HepG2 (cell line): ENCODE data around the gene CAPN10. TPM values are rescaled to one million over a fixed set of nuclear protein-coding genes. Genes with fewer than 3 reads are reported as not detected.

Experiments
- BRD4 ChIP-seq: sonication (generic); formaldehyde crosslinking; IDR thresholded peaks from 2 replicates; pipeline ENCODE4 v1.4.0; 2020; ENCODE audit warnings: missing genetic modification reagents
- CENPT ChIP-seq: sonication (generic); formaldehyde crosslinking; IDR thresholded peaks from 2 replicates; pipeline ENCODE4 v1.8.0; 2022; ENCODE audit warnings: low read depth, mild to moderate bottlenecking, moderate library complexity, missing genetic modification reagents
- HNF4A ChIP-seq: sonication (generic); formaldehyde crosslinking; IDR thresholded peaks from 2 replicates; pipeline ENCODE4 v1.4.0; 2020; ENCODE audit warnings: missing genetic modification reagents
- MAF1 ChIP-seq: sonication (generic); formaldehyde crosslinking; IDR thresholded peaks from 2 replicates; pipeline ENCODE4 v1.5.0; 2020; ENCODE audit warnings: missing genetic modification reagents, borderline replicate concordance
- MYNN ChIP-seq: sonication (generic); formaldehyde crosslinking; IDR thresholded peaks from 2 replicates; pipeline ENCODE4 v1.4.0; 2020; ENCODE audit warnings: mild to moderate bottlenecking, low read depth, missing genetic modification reagents
- SALL1 ChIP-seq: sonication (generic); formaldehyde crosslinking; IDR thresholded peaks from 2 replicates; pipeline ENCODE4 v1.8.0; 2022; ENCODE audit warnings: mild to moderate bottlenecking, missing genetic modification reagents
- SIX1 ChIP-seq: sonication (generic); formaldehyde crosslinking; IDR thresholded peaks from 2 replicates; pipeline ENCODE4 v1.4.0; 2020; ENCODE audit warnings: missing genetic modification reagents, borderline replicate concordance
- SMYD3 ChIP-seq: sonication (generic); formaldehyde crosslinking; IDR thresholded peaks from 2 replicates; pipeline ENCODE4 v1.8.1; 2023; ENCODE audit warnings: mild to moderate bottlenecking, missing genetic modification reagents
- SRSF1 ChIP-seq: fragments of 200-400 bp; formaldehyde crosslinking; optimal IDR thresholded peaks from 2 replicates; pipeline ENCODE3; 2017; ENCODE audit warnings: mild to moderate bottlenecking, low read depth, low read length, moderate library complexity
- ZNF121 ChIP-seq: sonication (generic); formaldehyde crosslinking; IDR thresholded peaks from 2 replicates; pipeline ENCODE4 v1.5.0; 2020; ENCODE audit warnings: mild to moderate bottlenecking, missing genetic modification reagents
- ZNF292 ChIP-seq: sonication (generic); formaldehyde crosslinking; IDR thresholded peaks from 2 replicates; pipeline ENCODE4 v1.8.1; 2022; ENCODE audit warnings: mild to moderate bottlenecking, low read depth, missing genetic modification reagents, borderline replicate concordance
- ZNF326 ChIP-seq: sonication (generic); formaldehyde crosslinking; IDR thresholded peaks from 2 replicates; pipeline ENCODE4 v1.4.0; 2020; ENCODE audit warnings: missing genetic modification reagents, borderline replicate concordance
- ZNF709 ChIP-seq: sonication (generic); formaldehyde crosslinking; IDR thresholded peaks from 2 replicates; pipeline ENCODE4 v1.5.0; 2020; ENCODE audit warnings: mild to moderate bottlenecking, missing genetic modification reagents
- polyA plus RNA-seq, 8 experiments: library from polyadenylated mRNA; depleted of rRNA in 3 of 8; stranded (reverse) in 7 of 8; unstranded in 1 of 8; fragments of >200 nt; fragmentation: Illumina TruSeq in 4 of 8; extraction: Trizol in 4 of 8; gene quantifications; 2 replicates each; pipeline versions ENCODE4 v1.2.1 to v1.2.3, GENCODE V29; 2011 to 2016; ENCODE audit warnings: low read depth in 4 of 8, missing spikeins in 1 of 8, mixed read lengths in 1 of 8; ENCODE audit not compliant: insufficient read depth in 1 of 8
- total RNA-seq, 5 experiments: library from RNA; depleted of rRNA; stranded (reverse); fragments of >200 nt; fragmentation: Illumina TruSeq; extraction: Trizol; gene quantifications; 2 replicates each; pipeline ENCODE4 v1.2.3, GENCODE V29; 2016; ENCODE audit warnings: low read depth in 1 of 5
- TF ChIP-seq, protein P1 (sequence below): sonication (generic); formaldehyde crosslinking; IDR thresholded peaks from 2 replicates; pipeline ENCODE4 v1.8.1; 2023; ENCODE audit warnings: missing genetic modification reagents, mild to moderate bottlenecking, borderline replicate concordance
- TF ChIP-seq, protein P2 (sequence below): sonication (generic); formaldehyde crosslinking; IDR thresholded peaks from 2 replicates; pipeline ENCODE4 v1.4.0; 2020; ENCODE audit warnings: missing genetic modification reagents, low read depth, mild to moderate bottlenecking, borderline replicate concordance
- TF ChIP-seq, protein P3 (sequence below), 2 experiments: fragments of 450-650 bp in 1 of 2; sonication (generic) in 1 of 2; formaldehyde crosslinking; IDR thresholded peaks; 2 replicates each; pipeline versions ENCODE4 v1.5.0 to v1.8.0; 2020 to 2022; ENCODE audit warnings: mild to moderate bottlenecking in 1 of 2, missing genetic modification reagents in 1 of 2
- TF ChIP-seq, protein P4 (sequence below): sonication (generic); formaldehyde crosslinking; conservative IDR thresholded peaks from 2 replicates; pipeline ENCODE4 v1.4.0; 2020; ENCODE audit warnings: missing genetic modification reagents
- TF ChIP-seq, protein P5 (sequence below): sonication (generic); formaldehyde crosslinking; IDR thresholded peaks from 2 replicates; pipeline ENCODE4 v1.5.1; 2020; ENCODE audit warnings: mild to moderate bottlenecking, missing genetic modification reagents
- TF ChIP-seq, protein P6 (sequence below): sonication (generic); formaldehyde crosslinking; IDR thresholded peaks from 2 replicates; pipeline ENCODE4 v1.4.0; 2020; ENCODE audit warnings: mild to moderate bottlenecking, low read depth, missing genetic modification reagents

CAPN10 gene
- total and polyA plus RNA-seq, 2 of the 13 experiments (the other 11 are each of a cell fraction or from before 2014, with no cell fraction given), result 27.6 to 32.4 TPM

- TF ChIP-seq, protein P1, sequence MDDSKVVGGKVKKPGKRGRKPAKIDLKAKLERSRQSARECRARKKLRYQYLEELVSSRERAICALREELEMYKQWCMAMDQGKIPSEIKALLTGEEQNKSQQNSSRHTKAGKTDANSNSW (CRISPR knock-in tag), result no peak
- TF ChIP-seq, protein P2, sequence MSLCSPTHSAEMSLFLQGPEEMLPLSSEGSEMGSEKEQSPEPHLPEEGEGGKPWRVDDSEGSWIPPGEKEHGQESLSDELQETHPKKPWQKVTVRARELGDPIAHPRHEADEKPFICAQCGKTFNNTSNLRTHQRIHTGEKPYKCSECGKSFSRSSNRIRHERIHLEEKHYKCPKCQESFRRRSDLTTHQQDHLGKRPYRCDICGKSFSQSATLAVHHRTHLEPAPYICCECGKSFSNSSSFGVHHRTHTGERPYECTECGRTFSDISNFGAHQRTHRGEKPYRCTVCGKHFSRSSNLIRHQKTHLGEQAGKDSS (CRISPR knock-in tag), result peak; percentile 53; the same call in 1 of the 2 replicates
- peak; percentile 41; the same call in 1 of the 2 replicates for TF ChIP-seq ZNF292
- TF ChIP-seq SRSF1, result peak; percentile 55
- TF ChIP-seq HNF4A (CRISPR knock-in tag), result peak; percentile 84
- no peak; the same call in 1 of the 2 replicates for TF ChIP-seq ZNF709 (CRISPR knock-in tag)
- TF ChIP-seq SALL1 (CRISPR knock-in tag), result peak; percentile 77
- TF ChIP-seq, protein P3, sequence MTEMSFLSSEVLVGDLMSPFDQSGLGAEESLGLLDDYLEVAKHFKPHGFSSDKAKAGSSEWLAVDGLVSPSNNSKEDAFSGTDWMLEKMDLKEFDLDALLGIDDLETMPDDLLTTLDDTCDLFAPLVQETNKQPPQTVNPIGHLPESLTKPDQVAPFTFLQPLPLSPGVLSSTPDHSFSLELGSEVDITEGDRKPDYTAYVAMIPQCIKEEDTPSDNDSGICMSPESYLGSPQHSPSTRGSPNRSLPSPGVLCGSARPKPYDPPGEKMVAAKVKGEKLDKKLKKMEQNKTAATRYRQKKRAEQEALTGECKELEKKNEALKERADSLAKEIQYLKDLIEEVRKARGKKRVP (CRISPR knock-in tag; IDR thresholded peaks at IDR 0.05), result no peak; a peak in 1 of 4 replicates
- TF ChIP-seq ZNF121 (CRISPR knock-in tag), result no peak
- TF ChIP-seq, protein P4, sequence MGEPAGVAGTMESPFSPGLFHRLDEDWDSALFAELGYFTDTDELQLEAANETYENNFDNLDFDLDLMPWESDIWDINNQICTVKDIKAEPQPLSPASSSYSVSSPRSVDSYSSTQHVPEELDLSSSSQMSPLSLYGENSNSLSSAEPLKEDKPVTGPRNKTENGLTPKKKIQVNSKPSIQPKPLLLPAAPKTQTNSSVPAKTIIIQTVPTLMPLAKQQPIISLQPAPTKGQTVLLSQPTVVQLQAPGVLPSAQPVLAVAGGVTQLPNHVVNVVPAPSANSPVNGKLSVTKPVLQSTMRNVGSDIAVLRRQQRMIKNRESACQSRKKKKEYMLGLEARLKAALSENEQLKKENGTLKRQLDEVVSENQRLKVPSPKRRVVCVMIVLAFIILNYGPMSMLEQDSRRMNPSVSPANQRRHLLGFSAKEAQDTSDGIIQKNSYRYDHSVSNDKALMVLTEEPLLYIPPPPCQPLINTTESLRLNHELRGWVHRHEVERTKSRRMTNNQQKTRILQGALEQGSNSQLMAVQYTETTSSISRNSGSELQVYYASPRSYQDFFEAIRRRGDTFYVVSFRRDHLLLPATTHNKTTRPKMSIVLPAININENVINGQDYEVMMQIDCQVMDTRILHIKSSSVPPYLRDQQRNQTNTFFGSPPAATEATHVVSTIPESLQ (CRISPR knock-in tag), result no peak
- no peak for TF ChIP-seq BRD4 (CRISPR knock-in tag)
- no peak for TF ChIP-seq ZNF326 (CRISPR knock-in tag)
- no peak for TF ChIP-seq SMYD3 (CRISPR knock-in tag)
- TF ChIP-seq, protein P5, sequence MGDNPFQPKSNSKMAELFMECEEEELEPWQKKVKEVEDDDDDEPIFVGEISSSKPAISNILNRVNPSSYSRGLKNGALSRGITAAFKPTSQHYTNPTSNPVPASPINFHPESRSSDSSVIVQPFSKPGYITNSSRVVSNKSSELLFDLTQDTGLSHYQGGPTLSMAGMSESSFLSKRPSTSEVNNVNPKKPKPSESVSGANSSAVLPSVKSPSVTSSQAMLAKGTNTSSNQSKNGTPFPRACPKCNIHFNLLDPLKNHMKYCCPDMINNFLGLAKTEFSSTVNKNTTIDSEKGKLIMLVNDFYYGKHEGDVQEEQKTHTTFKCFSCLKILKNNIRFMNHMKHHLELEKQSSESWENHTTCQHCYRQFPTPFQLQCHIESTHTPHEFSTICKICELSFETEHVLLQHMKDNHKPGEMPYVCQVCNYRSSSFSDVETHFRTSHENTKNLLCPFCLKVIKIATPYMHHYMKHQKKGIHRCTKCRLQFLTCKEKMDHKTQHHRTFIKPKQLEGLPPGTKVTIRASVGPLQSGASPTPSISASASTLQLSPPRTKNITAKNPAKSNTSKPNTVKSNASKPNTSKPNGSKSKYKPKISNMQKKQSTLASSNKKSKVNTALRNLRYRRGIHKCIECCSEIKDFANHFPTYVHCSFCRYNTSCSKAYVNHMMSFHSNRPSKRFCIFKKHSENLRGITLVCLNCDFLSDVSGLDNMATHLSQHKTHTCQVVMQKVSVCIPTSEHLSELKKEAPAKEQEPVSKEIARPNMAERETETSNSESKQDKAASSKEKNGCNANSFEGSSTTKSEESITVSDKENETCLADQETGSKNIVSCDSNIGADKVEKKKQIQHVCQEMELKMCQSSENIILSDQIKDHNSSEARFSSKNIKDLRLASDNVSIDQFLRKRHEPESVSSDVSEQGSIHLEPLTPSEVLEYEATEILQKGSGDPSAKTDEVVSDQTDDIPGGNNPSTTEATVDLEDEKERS (CRISPR knock-in tag), result peak; percentile 25; the same call in 1 of the 2 replicates
- no peak for TF ChIP-seq MAF1 (CRISPR knock-in tag)
- TF ChIP-seq, protein P6, sequence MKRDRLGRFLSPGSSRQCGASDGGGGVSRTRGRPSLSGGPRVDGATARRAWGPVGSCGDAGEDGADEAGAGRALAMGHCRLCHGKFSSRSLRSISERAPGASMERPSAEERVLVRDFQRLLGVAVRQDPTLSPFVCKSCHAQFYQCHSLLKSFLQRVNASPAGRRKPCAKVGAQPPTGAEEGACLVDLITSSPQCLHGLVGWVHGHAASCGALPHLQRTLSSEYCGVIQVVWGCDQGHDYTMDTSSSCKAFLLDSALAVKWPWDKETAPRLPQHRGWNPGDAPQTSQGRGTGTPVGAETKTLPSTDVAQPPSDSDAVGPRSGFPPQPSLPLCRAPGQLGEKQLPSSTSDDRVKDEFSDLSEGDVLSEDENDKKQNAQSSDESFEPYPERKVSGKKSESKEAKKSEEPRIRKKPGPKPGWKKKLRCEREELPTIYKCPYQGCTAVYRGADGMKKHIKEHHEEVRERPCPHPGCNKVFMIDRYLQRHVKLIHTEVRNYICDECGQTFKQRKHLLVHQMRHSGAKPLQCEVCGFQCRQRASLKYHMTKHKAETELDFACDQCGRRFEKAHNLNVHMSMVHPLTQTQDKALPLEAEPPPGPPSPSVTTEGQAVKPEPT (CRISPR knock-in tag), result no peak
- peak; percentile 51; the same call in 1 of the 2 replicates for TF ChIP-seq MYNN (CRISPR knock-in tag)
- TF ChIP-seq CENPT (CRISPR knock-in tag), result peak; percentile 82; the same call in 1 of the 2 replicates
- TF ChIP-seq SIX1 (CRISPR knock-in tag), result 0 out of 2 replicates have a peak, but pooled peaks have one; percentile 9
Measured at GRCh38 chr2:240579771-240580614, 6.5 kb upstream of the CAPN10 start (continued).
